Activated B cell treated with CpG ODN at 0.5 μM for 24 hours (primary cell): ENCODE results near the gene NOX5. TPM values are rescaled to one million over a fixed set of nuclear protein-coding genes. Genes with fewer than 3 reads are reported as not detected.

Experiments used
- ATAC-seq: fragments of 200-7000 bp; cut with Tn5 transposase; one replicate; pipeline ENCODE4 v1.10.0; 2021; ENCODE audit warnings: low read depth, mild to moderate bottlenecking, moderate library complexity
- CTCF ChIA-PET: fragments of 350-600 bp; sonication (Branson Sonifier 250); formaldehyde crosslinking; loops from one replicate; lab custom pipeline; 2021; ENCODE audit warnings: antibody characterized with exemption; lab: Charles Lee
- POLR2A ChIA-PET: fragments of 350-600 bp; sonication (Branson Sonifier 250); formaldehyde crosslinking; loops from one replicate; lab custom pipeline; 2021; ENCODE audit warnings: antibody characterized with exemption; lab: Charles Lee
- DNase-seq: peaks from one replicate; pipeline ENCODE4 v3.0.0; 2022
- H3K27ac Mint-ChIP-seq: one replicate; pipeline ENCODE4 v1.8.0; 2020; ENCODE audit warnings: mixed read lengths
- H3K27me3 Mint-ChIP-seq: one replicate; pipeline ENCODE4 v1.8.0; 2021; ENCODE audit warnings: mixed read lengths
- H3K36me3 Mint-ChIP-seq: one replicate; pipeline ENCODE4 v1.8.0; 2021; ENCODE audit warnings: low read depth, mixed read lengths
- H3K4me1 Mint-ChIP-seq: one replicate; pipeline ENCODE4 v1.8.0; 2021; ENCODE audit warnings: mixed read lengths
- H3K4me3 Mint-ChIP-seq: one replicate; pipeline ENCODE4 v1.8.0; 2020; ENCODE audit warnings: mild to moderate bottlenecking, mixed read lengths
- H3K9me3 Mint-ChIP-seq: one replicate; pipeline ENCODE4 v1.8.0; 2020; ENCODE audit warnings: mixed read lengths
- CTCF ChIP-seq: fragments of 200-600 bp; IDR thresholded peaks from one replicate; pipeline ENCODE4 v1.8.0; 2022; ENCODE audit warnings: antibody characterized with exemption, mild to moderate bottlenecking
- intact Hi-C: fragments of 100-400 bp; cut with micrococcal nuclease; formaldehyde crosslinking; loops from one replicate; pipeline ENCODE4 v1.15.1; 2024
- total RNA-seq: library from RNA; stranded (reverse); gene quantifications from 2 replicates; pipeline ENCODE4 v1.2.3, GENCODE V29; 2022

The NOX5 gene
- total RNA-seq, 1 donor from 2014 or later, result 0.09 TPM

DNA sequence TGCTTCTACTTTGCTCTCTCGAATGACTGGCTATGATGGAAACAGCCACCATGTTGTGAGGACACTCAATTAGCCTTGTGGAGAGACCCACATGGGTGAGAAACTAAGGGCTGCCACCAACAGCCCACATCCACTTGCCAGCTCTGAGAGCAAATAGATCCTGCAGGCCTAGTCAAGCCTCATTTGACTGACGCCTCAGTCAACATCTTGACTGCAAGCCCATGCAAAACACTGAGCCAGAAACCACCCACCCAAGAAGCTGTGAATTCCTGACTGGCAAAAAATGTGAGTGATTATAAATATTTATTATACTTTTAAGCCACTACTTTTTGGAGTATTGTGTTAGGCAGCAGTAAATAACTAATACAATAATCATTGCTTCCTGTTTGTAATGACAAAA lies 58.4 kb downstream of the NOX5 start:
- no peaks in the 10 kb centered on the region for H3K36me3 Mint-ChIP-seq
- H3K4me1 Mint-ChIP-seq, result peaks cover 3% of the 10 kb centered on the region
- H3K9me3 Mint-ChIP-seq, result no peaks in the 10 kb centered on the region
- no peak for TF ChIP-seq CTCF
- intact Hi-C loops, result no loop called here
- peaks cover 35% of the 10 kb centered on the region for H3K27me3 Mint-ChIP-seq
- ATAC-seq, result no peak
- no peak for DNase-seq
- ChIA-PET CTCF (no interaction called here), POLR2A (no interaction called here)
- H3K4me3 Mint-ChIP-seq, result no peak overlapping the region
- no peak overlapping the region for H3K27ac Mint-ChIP-seq

DNA sequence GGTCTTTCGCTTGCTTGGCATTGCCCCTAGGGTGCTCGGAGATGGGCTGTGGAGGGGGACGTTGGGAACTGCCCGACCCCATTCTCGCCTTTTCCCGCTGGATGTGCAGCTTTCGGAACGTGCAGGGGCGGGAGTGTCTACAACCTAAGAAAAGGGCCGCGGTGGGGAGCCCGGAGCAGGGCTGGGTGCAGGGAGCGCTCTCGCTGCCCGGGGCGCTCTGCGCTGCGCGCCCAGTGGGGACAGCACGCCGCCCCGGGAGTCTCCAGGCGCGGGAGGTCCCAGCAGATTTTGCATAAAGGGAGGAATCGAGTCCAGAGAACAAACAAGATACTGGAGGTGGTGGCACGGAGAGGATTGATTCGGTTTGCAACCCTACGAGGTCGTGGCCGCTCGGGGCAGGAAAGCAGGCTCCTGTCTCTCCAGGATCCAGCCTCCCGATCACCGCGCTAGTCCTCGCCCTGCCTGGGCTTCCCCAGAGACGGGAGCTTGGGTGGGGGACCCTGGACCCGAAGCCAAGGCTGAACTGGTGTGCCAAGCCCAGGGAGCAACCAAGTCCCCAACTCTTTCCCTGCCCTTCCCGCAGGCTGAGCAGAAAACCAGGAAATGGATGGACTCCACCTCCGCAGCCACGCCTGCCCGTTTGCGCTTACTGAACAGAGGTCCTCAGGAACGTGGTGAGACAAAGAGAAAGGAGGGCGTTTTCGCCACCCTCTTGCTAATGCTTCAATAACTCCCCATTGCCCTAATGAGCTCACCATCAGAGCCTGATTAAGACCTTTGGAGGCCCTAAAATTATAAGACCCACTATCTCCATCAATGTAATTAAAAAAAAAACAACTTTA lies 59.7 kb downstream of the NOX5 start:
- CTCF ChIA-PET, result no interaction called here
- Mint-ChIP-seq H3K9me3 (no peaks in the 10 kb centered on the region), H3K4me1 (peaks cover 3% of the 10 kb centered on the region), H3K27ac (no peak overlapping the region), H3K27me3 (peaks cover 34% of the 10 kb centered on the region), H3K36me3 (no peaks in the 10 kb centered on the region), H3K4me3 (no peak overlapping the region)
- TF ChIP-seq CTCF, result no peak
- intact Hi-C loops, result no loop called here
- POLR2A ChIA-PET, result no interaction called here
- DNase-seq, result no peak
- no peak for ATAC-seq

DNA sequence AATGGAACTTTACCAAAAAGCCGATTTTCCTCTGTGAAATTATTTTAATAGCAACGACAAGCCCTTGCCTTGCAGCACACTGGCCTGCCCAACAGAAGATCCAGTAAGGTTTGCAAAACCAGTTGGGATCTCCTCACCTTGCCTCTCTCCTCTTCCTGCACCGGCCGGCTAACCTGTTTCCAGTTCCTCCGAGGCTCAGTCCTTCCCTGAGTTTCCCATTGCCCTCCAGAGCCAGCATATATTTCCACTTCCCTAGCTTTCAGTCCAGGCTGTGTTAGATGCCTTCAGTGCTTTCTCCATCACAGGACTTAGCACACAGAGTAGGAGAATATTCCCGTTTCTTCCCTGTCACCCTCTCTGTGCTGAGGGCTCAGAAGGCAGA lies 60.3 kb downstream of the NOX5 start:
- Mint-ChIP-seq H3K36me3 (no peaks in the 10 kb centered on the region), H3K4me3 (no peak overlapping the region), H3K27ac (no peak overlapping the region), H3K4me1 (peaks cover 3% of the 10 kb centered on the region), H3K9me3 (no peaks in the 10 kb centered on the region), H3K27me3 (peaks cover 34% of the 10 kb centered on the region)
- ATAC-seq (no peak), DNase-seq (no peak)
- ChIA-PET CTCF (no interaction called here), POLR2A (no interaction called here)
- intact Hi-C loops, result no loop called here
- no peak for TF ChIP-seq CTCF

DNA sequence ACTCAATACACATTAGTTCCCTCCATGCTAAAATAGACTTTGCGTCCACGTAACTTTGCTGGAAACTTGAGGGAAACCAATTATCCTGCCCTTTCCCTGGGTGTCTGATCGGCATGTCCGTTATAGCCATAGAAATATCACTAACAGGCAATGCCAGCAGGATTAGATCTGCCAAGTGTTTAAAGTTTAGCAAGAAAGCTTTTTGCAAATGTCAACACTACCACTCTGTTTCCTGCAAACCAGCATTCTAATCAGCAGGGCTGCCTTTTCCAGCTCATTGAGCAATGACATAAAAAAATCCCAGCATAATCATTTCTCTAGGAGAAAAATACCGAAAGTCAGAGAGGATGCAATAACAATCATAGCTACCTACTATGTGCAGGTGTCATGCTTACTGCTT lies 60.9 kb downstream of the NOX5 start:
- intact Hi-C loops, result no loop called here
- Mint-ChIP-seq H3K27ac (no peak overlapping the region), H3K27me3 (peaks cover 34% of the 10 kb centered on the region), H3K36me3 (no peaks in the 10 kb centered on the region), H3K4me3 (no peak overlapping the region), H3K4me1 (peaks cover 3% of the 10 kb centered on the region), H3K9me3 (no peaks in the 10 kb centered on the region)
- ChIA-PET CTCF (no interaction called here), POLR2A (no interaction called here)
- no peak for DNase-seq
- ATAC-seq, result no peak
- TF ChIP-seq CTCF, result no peak

DNA sequence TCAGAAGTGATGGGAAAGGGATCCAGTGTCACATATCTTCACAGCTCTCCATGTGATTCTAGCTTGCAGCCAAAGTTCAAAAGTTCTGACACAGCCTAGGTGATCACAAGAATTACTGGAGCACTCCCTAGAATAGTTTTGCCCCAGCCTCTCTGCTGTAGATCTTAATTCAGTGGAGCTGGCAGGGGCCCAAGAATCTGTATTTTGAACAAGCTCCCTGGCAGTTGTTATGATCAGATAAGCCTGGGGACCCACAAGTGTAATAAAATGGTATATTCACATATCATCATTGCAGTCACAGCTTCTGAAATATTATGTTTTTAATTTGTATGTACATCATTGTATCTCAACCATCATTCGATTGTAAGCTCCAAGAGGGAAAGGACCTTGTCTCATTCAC lies 62.3 kb downstream of the NOX5 start:
- H3K4me3 Mint-ChIP-seq, result no peak overlapping the region
- ChIA-PET POLR2A (no interaction called here), CTCF (no interaction called here)
- DNase-seq, result no peak
- no peaks in the 10 kb centered on the region for H3K36me3 Mint-ChIP-seq
- intact Hi-C loops, result no loop called here
- ATAC-seq, result no peak
- H3K4me1 Mint-ChIP-seq, result peaks cover 3% of the 10 kb centered on the region
- TF ChIP-seq CTCF, result no peak
- peaks cover 31% of the 10 kb centered on the region for H3K27me3 Mint-ChIP-seq
- H3K27ac Mint-ChIP-seq, result no peak overlapping the region
- no peaks in the 10 kb centered on the region for H3K9me3 Mint-ChIP-seq
